GM12878 (cell line): ENCODE results near the gene BORCS6. TPM values are rescaled to one million over a fixed set of nuclear protein-coding genes. Genes with fewer than 3 reads are reported as not detected.
A peak's percentile ranks its signal among the peaks of the same experiment; 100 is the strongest.

Source experiments
- BMI1 ChIP-seq: fragments of 450-650 bp; IDR thresholded peaks from 2 replicates; pipeline ENCODE4 v1.6.1; 2016; ENCODE audit warnings: mild to moderate bottlenecking, moderate library complexity, borderline replicate concordance
- CEBPZ ChIP-seq: fragments of 150-350 bp; IDR thresholded peaks from 2 replicates; pipeline ENCODE4 v1.6.1; 2016; ENCODE audit warnings: low read depth, low read length
- GATAD2B ChIP-seq: fragments of 450-650 bp; conservative IDR thresholded peaks from 2 replicates; pipeline ENCODE4 v1.6.1; 2017; ENCODE audit warnings: low read depth, mild to moderate bottlenecking, moderate library complexity
- HDGF ChIP-seq: fragments of 450-650 bp; IDR thresholded peaks from 2 replicates; pipeline ENCODE4 v1.6.1; 2016; ENCODE audit warnings: antibody characterized with exemption
- MAX ChIP-seq: IDR thresholded peaks from 2 replicates; pipeline ENCODE4 v1.6.1; 2012; ENCODE audit warnings: low read depth, low read length, improper control_type of control experiment
- NRF1 ChIP-seq: conservative IDR thresholded peaks from 2 replicates; pipeline ENCODE4 v1.6.1; 2011; ENCODE audit warnings: mild to moderate bottlenecking, low read depth, low read length, improper control_type of control experiment
- PAX8 ChIP-seq: fragments of 450-650 bp; IDR thresholded peaks from 2 replicates; pipeline ENCODE4 v1.6.1; 2017; ENCODE audit warnings: mild to moderate bottlenecking, moderate library complexity
- PBX3 ChIP-seq: IDR thresholded peaks from 2 replicates; pipeline ENCODE4 v1.6.1; 2011; ENCODE audit warnings: mild to moderate bottlenecking, low read depth, low read length, moderate library complexity; ENCODE audit not compliant: insufficient replicate concordance
- RELA ChIP-seq: fragments of 450-650 bp; IDR thresholded peaks from 2 replicates; pipeline ENCODE4 v1.8.0; 2014; ENCODE audit warnings: borderline replicate concordance; ENCODE audit not compliant: partially characterized antibody
- SMAD5 ChIP-seq: IDR thresholded peaks from 2 replicates; pipeline ENCODE4 v1.6.1; 2016; ENCODE audit warnings: antibody characterized with exemption, low read depth
- YBX1 ChIP-seq: fragments of 450-650 bp; IDR thresholded peaks from 2 replicates; pipeline ENCODE4 v1.6.1; 2016; ENCODE audit warnings: antibody characterized with exemption
- ZNF622 ChIP-seq: fragments of 450-650 bp; IDR thresholded peaks from 2 replicates; pipeline ENCODE4 v1.6.1; 2017; ENCODE audit warnings: mild to moderate bottlenecking, inconsistent platforms
- polyA plus RNA-seq, 11 experiments: library from polyadenylated mRNA; depleted of rRNA in 4 of 11; unstranded in 6 of 11; stranded (reverse) in 5 of 11; fragments of >200 nt; fragmentation: Nextera tagmentation in 4 of 11; fragmentation: Illumina TruSeq in 1 of 11; extraction: Ambion mirVana in 4 of 11; extraction: Trizol in 1 of 11; gene quantifications; 1 replicate in 1 of 11; 2 replicates in 10 of 11; pipeline versions ENCODE4 v1.2.1 to v1.2.3, GENCODE V29; 2011 to 2016; ENCODE audit warnings: inconsistent platforms in 2 of 11, missing spikeins in 2 of 11, low read depth in 1 of 11
- total RNA-seq, 4 experiments: library from RNA; depleted of rRNA in 3 of 4; stranded (reverse); fragments of >200 nt in 3 of 4; fragmentation: Illumina TruSeq in 1 of 4; extraction: Trizol in 1 of 4; gene quantifications; 2 replicates each; pipeline versions ENCODE4 v1.2.1 to v1.2.3, GENCODE V29; 2013 to 2021

The BORCS6 gene
- total and polyA plus RNA-seq, 10 of the 15 experiments (the other 5 are each of a cell fraction or from before 2014, with no cell fraction given): 0.37 to 14.1 (median 6.7) TPM

GRCh38 chr17:8189711-8190477, at the start of gene BORCS6 (continued):
- no peak for TF ChIP-seq CEBPZ
- no peak for TF ChIP-seq YBX1
- TF ChIP-seq PAX8: no peak
- no peak for TF ChIP-seq ZNF622
- no peak for TF ChIP-seq NRF1
- no peak for TF ChIP-seq MAX
- TF ChIP-seq SMAD5: 0 out of 2 replicates have a peak, but pooled peaks have one; percentile 44
- 0 out of 2 replicates have a peak, but pooled peaks have one; percentile 57 for TF ChIP-seq HDGF
- TF ChIP-seq RELA: peak; percentile 67
- TF ChIP-seq GATAD2B: peak; percentile 71
- no peak for TF ChIP-seq BMI1
- TF ChIP-seq PBX3: peak; percentile 44
- TF ChIP-seq, all 136 proteins: peak for 56
